Adipose tissue (tissue), 3 donors: ENCODE results near the gene ZCCHC24. TPM values are rescaled to one million over a fixed set of nuclear protein-coding genes. Genes with fewer than 3 reads are reported as not detected.
"Not testable (repeated sequence)": the region's sequence is repeated elsewhere in the genome, so short reads cannot be mapped to it uniquely, and the experiment has no call there.

ENCODE experiments used
- H3K27ac ChIP-seq: one replicate; pipeline ENCODE4 v1.5.1; 2013; ENCODE audit warnings: low read depth, low read length
- WGBS, 3 donors: extraction: QIAGEN DNeasy Blood & Tissue Kit; methylation state at CpG; one replicate each; pipeline ENCODE4 v1.1.7; 2013; 5-methylcytosine and 5-hydroxymethylcytosine counted together
- polyA plus RNA-seq, 3 donors: library from polyadenylated mRNA; stranded (reverse); fragments of 200-250 nt; gene quantifications; one replicate each; pipeline ENCODE4 v1.2.3, GENCODE V29; 2013
- donor health status: healthy with polysubstance abuse.
- donor health status: Bipolar disorder and iron deficiency.
- donor health status: healthy.

ZCCHC24 gene
- polyA plus RNA-seq, 3 donors = 7.4 to 121 (median 60.8) TPM

- 94 to 98% (median 95%) methylated on average over 2 to 5 of the region's 10 CpGs for WGBS, 3 donors
- H3K27ac ChIP-seq = not testable (repeated sequence)
Observed at GRCh38 chr10:79332610-79333315, 112.7 kb downstream of the ZCCHC24 start.

Other genes starting within 250 kb of the ZCCHC24 start
- 100 to 1,000 TPM in 1 of 3 donors, 10 to 100 TPM in 2; 36.1 to 173 (median 64.0) TPM for gene PPIF, start 98.2 kb downstream of the ZCCHC24 start, polyA plus RNA-seq
- gene EIF5AL1, start 66.9 kb upstream of the ZCCHC24 start, polyA plus RNA-seq = under 1 TPM; 0.30 to 0.92 (median 0.45) TPM
- gene SFTPA2, start 114.8 kb upstream of the ZCCHC24 start, polyA plus RNA-seq = under 1 TPM in 2 of 3 donors, not detected in 1; 0.68 to 0.94 TPM
- under 1 TPM; 0.11 to 0.52 (median 0.39) TPM for gene SFTPA1, start 165.3 kb upstream of the ZCCHC24 start, polyA plus RNA-seq